ENCODE data around the gene CUL5.

- TF ChIP-seq EP300 (IDR thresholded peaks at IDR 0.05; ENCODE audit: borderline replicate concordance in 1 of 2, low read depth in 2 of 2, low read length in 2 of 2) (no peak), KDM4A (IDR thresholded peaks at IDR 0.05; ENCODE audit: low read depth, low read length, severe bottlenecking) (no peak), NRF1 (IDR thresholded peaks at IDR 0.05; ENCODE audit: low read depth, low read length) (no peak), TEAD4 (IDR thresholded peaks at IDR 0.05; ENCODE audit: low read depth, low read length) (no peak), POLR2A (IDR thresholded peaks at IDR 0.05; ENCODE audit: control extremely low read depth in 1 of 2, low read depth in 2 of 2, low read length in 2 of 2) (no peak)
Measured at GRCh38 chr11:108034034-108034433, 25.3 kb downstream of the CUL5 start.
